Glutamatergic neuron (in vitro differentiated cells): Measurements from ENCODE around the gene CDH15. TPM values are rescaled to one million over a fixed set of nuclear protein-coding genes. Genes with fewer than 3 reads are reported as not detected.
"Not testable (repeated sequence)": the region's sequence is repeated elsewhere in the genome, so short reads cannot be mapped to it uniquely, and the experiment has no call there.

Source experiments
- DNase-seq: peaks from one replicate; pipeline ENCODE4 v3.0.0; 2022
- H3K27ac Mint-ChIP-seq: one replicate; pipeline ENCODE4 v1.8.0; 2020; ENCODE audit warnings: mild to moderate bottlenecking, mixed read lengths, inconsistent platforms; ENCODE audit not compliant: unreplicated experiment
- H3K27me3 Mint-ChIP-seq: one replicate; pipeline ENCODE4 v1.8.0; 2020; ENCODE audit warnings: mild to moderate bottlenecking, moderate library complexity, mixed read lengths, inconsistent platforms; ENCODE audit not compliant: unreplicated experiment
- H3K36me3 Mint-ChIP-seq: one replicate; pipeline ENCODE4 v1.8.0; 2020; ENCODE audit warnings: mild to moderate bottlenecking, mixed read lengths, inconsistent platforms; ENCODE audit not compliant: unreplicated experiment
- H3K4me1 Mint-ChIP-seq: one replicate; pipeline ENCODE4 v1.8.0; 2020; ENCODE audit warnings: mild to moderate bottlenecking, low read depth, mixed read lengths, inconsistent platforms; ENCODE audit not compliant: unreplicated experiment
- H3K4me3 Mint-ChIP-seq: one replicate; pipeline ENCODE4 v1.8.0; 2020; ENCODE audit warnings: mild to moderate bottlenecking, mixed read lengths, inconsistent platforms; ENCODE audit not compliant: unreplicated experiment
- H3K9me3 Mint-ChIP-seq: one replicate; pipeline ENCODE4 v1.8.0; 2020; ENCODE audit warnings: mild to moderate bottlenecking, moderate library complexity, mixed read lengths, inconsistent platforms; ENCODE audit not compliant: unreplicated experiment
- total RNA-seq: library from RNA; stranded (reverse); fragmentation: NEBNext Ultra II Directional; extraction: Animal tissue kit (Norgen Biotek cat#: 25700); gene quantifications from one replicate; pipeline ENCODE4 v1.2.1, GENCODE V29; 2021; ENCODE audit not compliant: unreplicated experiment
- TF ChIP-seq, protein P1 (sequence below): fragments of 200-600 bp; sonication (generic); IDR thresholded peaks from one replicate; pipeline ENCODE4 v1.5.0; 2021; ENCODE audit not compliant: partially characterized antibody, unreplicated experiment

The CDH15 gene
- total RNA-seq, 1 donor from 2014 or later, result 12.6 TPM

DNA sequence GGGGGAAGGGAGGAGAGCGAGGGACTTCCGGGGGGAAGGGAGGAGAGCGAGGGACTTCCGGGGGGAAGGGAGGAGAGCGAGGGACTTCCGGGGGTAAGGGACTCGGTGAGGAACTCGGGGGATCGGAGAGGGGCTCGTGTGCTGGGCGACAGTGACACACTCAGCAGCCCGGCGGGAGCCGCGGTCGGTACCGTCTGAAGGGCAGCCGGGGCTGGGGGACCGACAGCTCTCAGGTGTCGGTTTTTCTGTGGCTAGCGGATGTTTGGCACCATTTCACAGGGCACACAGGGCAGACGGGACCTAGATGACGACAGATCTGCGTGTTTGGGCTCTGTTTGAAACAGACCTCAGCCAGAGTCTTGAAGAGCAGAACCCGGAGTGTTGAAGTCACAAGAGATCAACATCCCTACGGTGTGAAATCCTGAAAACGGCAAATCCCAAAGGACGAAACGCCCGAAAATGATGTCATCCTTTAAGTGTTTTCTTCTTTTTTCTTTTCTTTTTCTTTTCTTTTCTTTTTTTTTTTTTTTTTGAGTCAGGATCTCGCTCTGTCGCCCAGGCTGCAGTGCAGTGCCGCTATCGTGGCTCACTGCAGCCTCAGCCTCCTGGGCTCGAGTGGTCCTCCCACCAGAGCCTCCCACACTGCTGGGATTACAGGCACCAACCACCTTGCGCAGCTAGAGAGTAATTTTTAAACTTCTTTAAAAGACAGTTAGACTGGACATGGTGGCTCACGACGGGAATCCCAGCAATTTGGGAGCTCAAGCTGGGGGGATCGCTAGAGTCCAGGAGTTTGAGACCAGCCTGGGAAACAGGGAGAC lies 69.8 kb downstream of the CDH15 start:
- TF ChIP-seq, protein P1, sequence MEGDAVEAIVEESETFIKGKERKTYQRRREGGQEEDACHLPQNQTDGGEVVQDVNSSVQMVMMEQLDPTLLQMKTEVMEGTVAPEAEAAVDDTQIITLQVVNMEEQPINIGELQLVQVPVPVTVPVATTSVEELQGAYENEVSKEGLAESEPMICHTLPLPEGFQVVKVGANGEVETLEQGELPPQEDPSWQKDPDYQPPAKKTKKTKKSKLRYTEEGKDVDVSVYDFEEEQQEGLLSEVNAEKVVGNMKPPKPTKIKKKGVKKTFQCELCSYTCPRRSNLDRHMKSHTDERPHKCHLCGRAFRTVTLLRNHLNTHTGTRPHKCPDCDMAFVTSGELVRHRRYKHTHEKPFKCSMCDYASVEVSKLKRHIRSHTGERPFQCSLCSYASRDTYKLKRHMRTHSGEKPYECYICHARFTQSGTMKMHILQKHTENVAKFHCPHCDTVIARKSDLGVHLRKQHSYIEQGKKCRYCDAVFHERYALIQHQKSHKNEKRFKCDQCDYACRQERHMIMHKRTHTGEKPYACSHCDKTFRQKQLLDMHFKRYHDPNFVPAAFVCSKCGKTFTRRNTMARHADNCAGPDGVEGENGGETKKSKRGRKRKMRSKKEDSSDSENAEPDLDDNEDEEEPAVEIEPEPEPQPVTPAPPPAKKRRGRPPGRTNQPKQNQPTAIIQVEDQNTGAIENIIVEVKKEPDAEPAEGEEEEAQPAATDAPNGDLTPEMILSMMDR, result no peak
- Mint-ChIP-seq H3K36me3 (no peaks in the 10 kb centered on the region), H3K27me3 (peaks cover 10% of the 10 kb centered on the region), H3K27ac (peak overlapping the region; percentile 95), H3K9me3 (peaks cover 9% of the 10 kb centered on the region), H3K4me1 (no peaks in the 10 kb centered on the region), H3K4me3 (peak overlapping the region; percentile 97)
- peak; percentile 77 for DNase-seq

DNA sequence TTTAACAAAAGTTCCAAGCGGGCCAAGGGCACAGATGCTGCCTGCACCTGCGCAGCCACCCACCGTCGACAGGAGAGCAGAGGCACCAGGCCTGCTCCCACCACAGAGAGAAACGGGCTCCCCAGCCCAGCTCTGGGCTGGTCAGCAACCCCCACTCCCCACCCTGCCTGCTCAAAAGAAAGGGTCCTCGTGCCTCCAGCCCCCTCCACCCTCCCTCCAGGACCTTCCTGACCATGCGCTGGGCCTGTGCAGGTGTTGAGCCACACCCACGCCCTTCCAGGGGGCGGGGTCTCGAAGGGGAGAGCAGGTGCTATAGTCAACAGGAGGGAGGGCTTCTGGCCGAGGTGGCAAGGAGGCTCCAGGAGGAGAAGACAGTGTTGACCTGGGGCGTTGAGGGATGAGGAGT lies 71.2 kb downstream of the CDH15 start:
- DNase-seq, result no peak

DNA sequence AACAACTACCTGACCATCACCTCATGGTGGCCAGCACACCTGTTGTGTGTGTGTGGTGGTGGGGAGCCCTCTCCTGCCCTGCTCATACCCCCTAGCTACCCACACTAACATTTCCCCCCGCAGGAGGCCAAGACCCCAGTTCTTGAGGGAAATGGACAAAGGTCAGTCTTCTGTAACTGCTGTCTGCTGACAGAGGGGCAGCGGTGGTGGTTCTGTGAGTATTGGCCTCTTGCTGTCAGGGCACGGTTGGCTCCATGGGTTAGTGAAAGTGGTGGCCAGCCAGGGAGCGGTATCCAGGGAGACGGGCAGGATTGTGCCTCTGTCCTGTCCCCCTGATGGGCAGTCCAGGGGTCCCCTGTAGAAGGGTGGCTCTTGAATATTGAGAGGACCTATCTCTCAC lies 72.1 kb downstream of the CDH15 start:
- peaks cover 12% of the 10 kb centered on the region for H3K27me3 Mint-ChIP-seq
- no peaks in the 10 kb centered on the region for H3K36me3 Mint-ChIP-seq
- TF ChIP-seq, protein P1, result no peak
- peaks cover 9% of the 10 kb centered on the region for H3K9me3 Mint-ChIP-seq
- no peak for DNase-seq
- H3K4me1 Mint-ChIP-seq, result no peaks in the 10 kb centered on the region
- H3K27ac Mint-ChIP-seq, result no peak overlapping the region
- no peak overlapping the region for H3K4me3 Mint-ChIP-seq

More for the DNA sequence above, 71.2 kb downstream of the CDH15 start:
- no peaks in the 10 kb centered on the region for H3K36me3 Mint-ChIP-seq
- TF ChIP-seq, protein P1, result no peak
- H3K9me3 Mint-ChIP-seq, result peaks cover 9% of the 10 kb centered on the region
- no peak overlapping the region for H3K27ac Mint-ChIP-seq
- H3K27me3 Mint-ChIP-seq, result peaks cover 12% of the 10 kb centered on the region
- no peaks in the 10 kb centered on the region for H3K4me1 Mint-ChIP-seq
- no peak overlapping the region for H3K4me3 Mint-ChIP-seq

DNA sequence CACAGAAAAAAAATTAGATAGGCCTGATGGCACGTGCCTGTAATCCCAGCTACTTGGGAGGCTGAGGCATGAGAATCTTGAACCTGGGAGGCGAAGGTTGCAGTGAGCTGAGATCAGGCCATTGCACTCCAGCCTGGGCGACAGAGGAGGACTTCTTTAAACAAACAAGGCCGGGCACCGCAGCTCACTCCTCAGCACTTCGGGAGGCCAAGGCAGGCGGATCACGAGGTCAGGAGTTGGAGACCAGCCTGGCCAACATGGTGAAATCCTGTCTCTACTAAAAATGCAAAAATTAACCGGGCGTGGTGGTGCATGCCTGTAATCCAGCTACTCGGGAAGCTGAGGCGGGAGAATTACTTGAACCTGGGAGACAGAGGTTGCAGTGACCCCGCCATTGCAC lies 72.7 kb downstream of the CDH15 start:
- H3K27ac Mint-ChIP-seq, H3K4me3 Mint-ChIP-seq, H3K4me1 Mint-ChIP-seq, H3K9me3 Mint-ChIP-seq, DNase-seq, H3K36me3 Mint-ChIP-seq: not testable (repeated sequence)
- H3K27me3 Mint-ChIP-seq, result peaks cover 12% of the 10 kb centered on the region

DNA sequence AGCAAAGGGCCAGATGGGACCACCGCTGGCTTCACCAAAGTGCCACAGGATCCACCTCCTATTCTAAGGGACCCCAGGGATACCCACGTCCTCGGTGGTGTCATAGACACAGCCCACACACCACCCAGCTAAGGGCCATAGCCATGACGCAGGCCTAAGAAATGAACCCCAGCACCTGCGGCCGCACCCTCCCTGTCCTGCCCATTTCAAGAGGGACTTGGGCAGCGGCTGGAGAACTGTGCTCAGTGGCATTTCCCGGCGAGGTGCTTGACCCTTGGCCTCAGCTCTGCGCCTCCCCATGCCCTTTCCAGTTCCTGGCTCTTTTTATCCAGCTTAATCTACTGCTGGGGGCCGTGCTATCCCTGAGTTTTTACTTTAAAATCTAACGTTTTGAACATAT lies 73.2 kb downstream of the CDH15 start:
- Mint-ChIP-seq H3K9me3 (peaks cover 9% of the 10 kb centered on the region), H3K4me3 (no peak overlapping the region), H3K27ac (no peak overlapping the region), H3K4me1 (no peaks in the 10 kb centered on the region), H3K36me3 (peaks cover 1% of the 10 kb centered on the region), H3K27me3 (peaks cover 10% of the 10 kb centered on the region)
- TF ChIP-seq, protein P1, result no peak
- no peak for DNase-seq

Other genes starting within 250 kb of the CDH15 start
- gene CBFA2T3, start 194.5 kb upstream of the CDH15 start, total RNA-seq, result 126 TPM
- gene ACSF3, start 77.9 kb upstream of the CDH15 start, total RNA-seq, result 29.3 TPM
- gene SLC22A31, start 28.8 kb downstream of the CDH15 start, total RNA-seq, result 3.9 TPM
- gene ZNF778, start 46.0 kb downstream of the CDH15 start, total RNA-seq, result 36.2 TPM